ENCODE data around the gene SNRPD2. TPM values are rescaled to one million over a fixed set of nuclear protein-coding genes. Genes with fewer than 3 reads are reported as not detected.

The SNRPD2 gene
- total and polyA plus RNA-seq, 8 donors = 77.6 to 183 (median 133) TPM

DNA sequence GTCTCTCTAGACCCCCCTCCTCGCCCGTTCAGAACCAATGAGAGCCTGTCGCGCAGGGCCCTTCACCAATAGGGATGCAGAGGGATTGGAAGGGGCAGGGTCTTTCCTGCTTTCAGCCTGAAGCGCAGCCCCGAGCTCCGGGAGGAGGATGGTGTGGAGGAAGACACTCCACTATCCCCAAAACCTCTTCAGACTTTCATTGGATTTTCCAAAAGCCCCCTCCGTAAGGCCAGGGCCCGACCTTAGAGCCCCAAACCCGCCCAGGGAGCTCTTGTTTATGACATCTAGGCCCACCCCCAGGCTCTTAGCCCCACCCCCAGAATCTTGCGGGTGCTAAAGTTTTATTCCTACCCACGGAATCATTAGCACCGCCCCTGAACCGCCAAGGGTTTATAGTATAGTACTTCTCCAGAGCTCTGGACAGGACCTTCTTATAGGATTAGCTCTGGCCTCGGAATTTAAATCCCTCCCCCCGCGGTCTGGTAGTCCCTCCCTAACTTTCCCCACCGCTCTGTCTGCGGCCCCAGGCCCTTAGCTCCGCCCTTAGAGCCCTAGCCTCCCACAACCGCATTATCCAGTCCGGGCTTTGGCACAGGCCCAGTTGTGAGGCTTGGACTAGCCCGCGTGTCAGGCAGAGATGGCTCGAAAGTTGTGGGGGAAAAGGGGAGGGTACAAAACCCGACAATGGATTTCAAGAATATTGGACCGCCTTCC lies 46.0 kb downstream of the SNRPD2 start:
- intact Hi-C loops (cut with DNase I) = no loop called here
- ATAC-seq = peak in 3 of 4 donors; percentile 24 to 57 (median 35)
- Histone ChIP-seq H3K27me3 (no peaks in the 10 kb centered on the region), H3K27ac (no peak overlapping the region), H3K4me3 (peak overlapping the region in 1 of 4 donors; percentile 34), H3K36me3 (no peaks in the 10 kb centered on the region), H3K4me1 (peaks cover 5 to 15% (median 8%) of the 10 kb centered on the region in 3 donors), H3K9me3 (no peaks in the 10 kb centered on the region)
- WGBS, 2 donors = 2 to 4% methylated on average over 27 of the region's 27 CpGs
- no peak for FAIRE-seq
- DNase-seq = peak; percentile 59 to 89 (median 77)
- TF ChIP-seq, protein P1, sequence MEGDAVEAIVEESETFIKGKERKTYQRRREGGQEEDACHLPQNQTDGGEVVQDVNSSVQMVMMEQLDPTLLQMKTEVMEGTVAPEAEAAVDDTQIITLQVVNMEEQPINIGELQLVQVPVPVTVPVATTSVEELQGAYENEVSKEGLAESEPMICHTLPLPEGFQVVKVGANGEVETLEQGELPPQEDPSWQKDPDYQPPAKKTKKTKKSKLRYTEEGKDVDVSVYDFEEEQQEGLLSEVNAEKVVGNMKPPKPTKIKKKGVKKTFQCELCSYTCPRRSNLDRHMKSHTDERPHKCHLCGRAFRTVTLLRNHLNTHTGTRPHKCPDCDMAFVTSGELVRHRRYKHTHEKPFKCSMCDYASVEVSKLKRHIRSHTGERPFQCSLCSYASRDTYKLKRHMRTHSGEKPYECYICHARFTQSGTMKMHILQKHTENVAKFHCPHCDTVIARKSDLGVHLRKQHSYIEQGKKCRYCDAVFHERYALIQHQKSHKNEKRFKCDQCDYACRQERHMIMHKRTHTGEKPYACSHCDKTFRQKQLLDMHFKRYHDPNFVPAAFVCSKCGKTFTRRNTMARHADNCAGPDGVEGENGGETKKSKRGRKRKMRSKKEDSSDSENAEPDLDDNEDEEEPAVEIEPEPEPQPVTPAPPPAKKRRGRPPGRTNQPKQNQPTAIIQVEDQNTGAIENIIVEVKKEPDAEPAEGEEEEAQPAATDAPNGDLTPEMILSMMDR (IDR thresholded peaks at IDR 0.05) = no peak

DNA sequence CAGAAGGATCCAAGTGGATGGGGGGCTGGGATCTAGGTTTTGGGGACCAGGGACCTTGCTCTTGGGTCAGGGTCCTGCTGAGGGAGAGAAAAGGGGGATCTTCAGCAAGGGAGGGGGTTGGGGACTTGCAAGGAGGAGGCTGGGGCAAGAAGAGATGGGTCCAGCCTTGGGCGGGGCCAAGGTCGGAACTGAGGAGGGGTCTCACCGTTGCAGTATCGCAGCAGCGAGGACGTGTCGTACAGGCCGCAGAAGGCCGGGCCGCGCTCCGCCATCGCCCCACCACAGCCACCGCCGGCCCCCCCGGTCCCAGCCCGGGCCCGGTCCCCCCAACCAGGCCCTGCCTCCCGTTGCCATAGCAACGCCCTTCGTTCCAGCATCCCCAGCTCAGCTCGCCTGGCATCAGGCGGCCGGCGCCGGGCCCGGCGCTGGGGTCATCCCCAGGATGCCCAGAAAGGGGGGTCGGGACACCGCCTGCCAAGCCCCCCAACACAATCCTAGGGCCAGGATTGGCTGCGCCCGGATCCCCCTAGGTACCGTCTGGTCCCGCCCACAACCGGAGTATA lies 46.6 kb downstream of the SNRPD2 start:
- FAIRE-seq = no peak
- Histone ChIP-seq H3K27me3 (no peaks in the 10 kb centered on the region), H3K27ac (no peak overlapping the region), H3K36me3 (no peaks in the 10 kb centered on the region), H3K4me3 (peak overlapping the region in 1 of 4 donors; percentile 34), H3K9me3 (no peaks in the 10 kb centered on the region), H3K4me1 (peaks cover 5 to 15% (median 8%) of the 10 kb centered on the region in 3 donors)
- intact Hi-C loops (cut with DNase I) = no loop called here
- no peak for ATAC-seq
- TF ChIP-seq, protein P1 (IDR thresholded peaks at IDR 0.05) = no peak
- DNase-seq = peak in 1 of 6 donors; percentile 88
- 17 to 18% methylated on average over 23 to 33 of the region's 35 CpGs for WGBS, 2 donors

DNA sequence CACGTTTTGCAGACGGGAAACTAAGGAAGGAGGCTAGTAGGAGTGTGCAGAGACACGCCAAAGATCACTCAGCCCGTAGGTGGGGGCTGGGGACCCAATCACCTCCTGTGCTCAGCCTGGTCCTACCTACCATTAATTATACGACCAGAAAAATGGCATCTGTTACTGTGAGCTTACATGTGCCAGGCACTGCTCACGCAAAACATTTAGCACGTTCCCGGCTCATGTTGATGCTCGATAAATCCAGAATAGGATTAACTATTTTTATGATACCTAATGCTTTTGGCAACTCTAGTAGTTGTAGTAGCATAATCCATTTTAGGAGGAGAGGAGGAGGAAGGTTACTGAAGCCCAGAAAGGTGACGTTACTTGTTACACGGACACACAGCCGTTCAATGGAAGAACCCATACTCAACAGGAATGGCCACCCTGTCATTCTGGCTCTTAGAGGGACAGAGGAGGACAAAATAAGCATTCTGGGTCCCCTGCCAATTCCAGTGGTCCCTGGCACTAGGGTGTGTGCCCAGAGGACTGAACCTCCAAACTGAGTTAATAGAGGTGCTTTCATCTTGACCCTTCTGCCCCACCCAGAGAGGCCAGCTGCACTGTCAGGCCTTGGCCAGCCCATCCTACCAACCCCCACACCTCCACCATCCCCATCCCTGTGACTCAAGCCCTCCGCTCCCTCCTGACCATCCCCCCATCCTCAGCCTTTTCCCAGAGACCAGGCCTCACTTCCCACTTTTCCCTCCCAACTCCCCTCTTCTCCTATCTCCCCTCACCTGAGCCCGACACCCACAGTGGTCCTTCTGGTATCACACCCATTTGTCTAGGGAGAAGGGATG lies 47.6 kb downstream of the SNRPD2 start:
- TF ChIP-seq, protein P1 (IDR thresholded peaks at IDR 0.05) = no peak
- ATAC-seq (no peak), FAIRE-seq (no peak), DNase-seq (no peak)
- 42 to 53% methylated on average over 14 of the region's 14 CpGs for WGBS, 2 donors
- Histone ChIP-seq H3K9me3 (no peaks in the 10 kb centered on the region), H3K4me1 (peaks cover 5 to 15% (median 8%) of the 10 kb centered on the region in 3 donors), H3K27me3 (no peaks in the 10 kb centered on the region), H3K36me3 (no peaks in the 10 kb centered on the region), H3K27ac (no peak overlapping the region), H3K4me3 (no peak overlapping the region)
- intact Hi-C loops (cut with DNase I) = loop anchor here in 1 of 3 donors (5.0 kb wide), 2 partner anchors 37 to 122 kb away; no protein-coding TSS in a partner anchor

DNA sequence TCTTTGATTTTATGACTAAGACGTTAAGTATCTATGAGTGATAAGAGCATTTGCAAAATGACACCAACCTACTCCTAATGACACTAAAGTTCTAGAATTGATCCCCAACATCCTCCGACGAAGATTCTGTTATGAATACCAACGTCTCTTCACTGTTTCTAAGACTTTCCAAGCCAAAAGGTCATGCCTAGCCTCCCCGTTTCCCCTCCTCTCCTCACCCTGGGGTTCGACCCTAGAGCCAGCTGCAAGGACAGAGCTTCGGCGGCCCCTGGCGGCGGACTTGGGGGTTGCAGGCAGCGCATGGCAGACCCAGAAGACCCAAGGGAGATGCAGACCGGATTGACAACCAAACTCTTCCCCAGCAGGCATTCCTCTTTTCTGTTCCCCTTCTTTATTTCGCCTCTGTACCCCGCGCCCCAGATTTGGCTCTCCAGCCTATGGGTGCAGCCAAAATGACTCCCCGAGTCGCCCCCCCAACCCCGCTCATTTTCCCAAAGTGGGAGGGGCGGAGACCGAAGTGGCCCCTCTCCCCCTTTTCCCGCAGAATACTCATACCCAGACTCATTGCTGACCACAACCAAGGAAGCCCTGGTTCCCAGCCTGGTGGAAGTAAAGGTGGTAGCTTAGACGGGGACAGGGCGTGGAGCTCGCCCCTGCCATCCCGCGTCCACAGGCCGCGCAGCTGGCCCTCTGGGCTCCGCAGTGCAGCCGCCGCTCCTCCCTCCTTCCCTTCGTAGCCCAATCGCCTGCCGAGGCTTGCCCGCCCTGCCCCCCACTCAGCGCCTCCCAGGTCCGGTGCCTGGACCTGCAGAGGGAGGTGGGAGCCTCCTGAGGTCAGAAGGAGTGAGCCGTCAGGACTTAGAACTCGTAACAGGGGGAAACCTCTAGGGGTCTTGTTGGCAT lies 48.5 kb downstream of the SNRPD2 start:
- ATAC-seq = peak; percentile 44 to 74 (median 54)
- peak; percentile 77 to 97 (median 90) for DNase-seq
- Histone ChIP-seq H3K4me3 (peak overlapping the region in 1 of 4 donors; percentile 47), H3K27ac (peak overlapping the region in 3 of 4 donors; percentile 62 to 85 (median 82)), H3K9me3 (no peaks in the 10 kb centered on the region), H3K36me3 (no peaks in the 10 kb centered on the region), H3K27me3 (no peaks in the 10 kb centered on the region), H3K4me1 (peaks cover 5 to 19% (median 8%) of the 10 kb centered on the region in 3 donors)
- WGBS, 2 donors = 11 to 13% methylated on average over 38 to 39 of the region's 39 CpGs
- TF ChIP-seq, protein P1 (IDR thresholded peaks at IDR 0.05) = peak; percentile 93 to 96 (median 94)
- intact Hi-C loops (cut with DNase I) = loop anchor here in 1 of 3 donors (5.0 kb wide), 2 partner anchors 36 to 121 kb away; no protein-coding TSS in a partner anchor
- no peak for FAIRE-seq

All from pancreas (tissue), 10 donors.